Subcutaneous abdominal adipose tissue (tissue), 5 donors: Measurements from ENCODE around the gene CEP57L1.

Experiments used
- H3K27ac ChIP-seq: one replicate; pipeline ENCODE4 v1.7.0; 2013; ENCODE audit warnings: low read depth, mild to moderate bottlenecking, inconsistent platforms, low read length, moderate library complexity
- H3K27me3 ChIP-seq, 5 donors: one replicate each; pipeline ENCODE4 v1.7.0; 2013; ENCODE audit warnings: low read length in 5 of 5, inconsistent platforms in 1 of 5; ENCODE audit not compliant: control insufficient read depth in 5 of 5, insufficient read depth in 4 of 5
- H3K36me3 ChIP-seq, 5 donors: one replicate each; pipeline ENCODE4 v1.7.0; 2013; ENCODE audit warnings: low read length in 5 of 5; ENCODE audit not compliant: control insufficient read depth in 5 of 5, insufficient read depth in 5 of 5
- H3K4me1 ChIP-seq, 5 donors: one replicate each; pipeline ENCODE4 v1.7.0; 2013; ENCODE audit warnings: low read length in 5 of 5, mild to moderate bottlenecking in 3 of 5, moderate library complexity in 1 of 5; ENCODE audit not compliant: control insufficient read depth in 5 of 5, insufficient read depth in 5 of 5
- H3K4me3 ChIP-seq, 5 donors: one replicate each; pipeline ENCODE4 v1.7.0; 2013; ENCODE audit warnings: low read length in 5 of 5, low read depth in 1 of 5
- H3K9ac ChIP-seq, 5 donors: one replicate each; pipeline ENCODE4 v1.7.0; 2013; ENCODE audit warnings: low read length in 5 of 5, mild to moderate bottlenecking in 4 of 5, moderate library complexity in 3 of 5
- H3K9me3 ChIP-seq, 5 donors: one replicate each; pipeline ENCODE4 v1.7.0; 2013; ENCODE audit warnings: low read length in 5 of 5; ENCODE audit not compliant: control insufficient read depth in 5 of 5
- donor health status: healthy.
- donor health status: healthy.
- donor health status: healthy.
- donor health status: healthy.
- donor health status: healthy.

The CEP57L1 gene

GRCh38 chr6:109202409-109203264 is 107.3 kb downstream of the CEP57L1 start:
- no peaks in the 10 kb centered on the region for H3K4me1 ChIP-seq
- H3K27me3 ChIP-seq, result no peaks in the 10 kb centered on the region
- no peaks in the 10 kb centered on the region for H3K36me3 ChIP-seq
- H3K4me3 ChIP-seq, result no peak overlapping the region
- H3K9ac ChIP-seq, result no peak overlapping the region
- H3K27ac ChIP-seq, result no peak overlapping the region
- H3K9me3 ChIP-seq, result no peaks in the 10 kb centered on the region

- no peak overlapping the region for H3K27ac ChIP-seq
- no peaks in the 10 kb centered on the region for H3K27me3 ChIP-seq
- H3K4me1 ChIP-seq, result no peaks in the 10 kb centered on the region
- H3K36me3 ChIP-seq, result no peaks in the 10 kb centered on the region
- no peaks in the 10 kb centered on the region for H3K9me3 ChIP-seq
- H3K4me3 ChIP-seq, result no peak overlapping the region
- no peak overlapping the region for H3K9ac ChIP-seq
These were observed 109.2 kb downstream of the CEP57L1 start for GRCh38 chr6:109204511-109204910.

- Histone ChIP-seq H3K27ac (no peak overlapping the region), H3K9ac (no peak overlapping the region), H3K36me3 (no peaks in the 10 kb centered on the region), H3K4me3 (no peak overlapping the region), H3K9me3 (no peaks in the 10 kb centered on the region), H3K4me1 (no peaks in the 10 kb centered on the region), H3K27me3 (no peaks in the 10 kb centered on the region)
These were observed 117.4 kb downstream of the CEP57L1 start for GRCh38 chr6:109212683-109213082.
